HepG2 (cell line): Measurements from ENCODE around the gene PCCB. TPM values are rescaled to one million over a fixed set of nuclear protein-coding genes. Genes with fewer than 3 reads are reported as not detected.

ENCODE experiments used
- HDAC6 ChIP-seq: fragments of 200-600 bp; sonication (generic); IDR thresholded peaks from 2 replicates; pipeline ENCODE4 v1.7.0; 2017; ENCODE audit warnings: mild to moderate bottlenecking, antibody characterized with exemption, low read length, low read depth
- HNF4A ChIP-seq: sonication (generic); formaldehyde crosslinking; IDR thresholded peaks from 2 replicates; pipeline ENCODE4 v1.4.0; 2020; ENCODE audit warnings: missing genetic modification reagents
- KIAA2018 ChIP-seq: sonication (generic); formaldehyde crosslinking; IDR thresholded peaks from 2 replicates; pipeline ENCODE4 v1.5.0; 2020; ENCODE audit warnings: mild to moderate bottlenecking, missing genetic modification reagents, borderline replicate concordance
- PAXIP1 ChIP-seq: sonication (generic); formaldehyde crosslinking; conservative IDR thresholded peaks from 2 replicates; pipeline ENCODE4 v1.4.0; 2020; ENCODE audit warnings: mild to moderate bottlenecking, missing genetic modification reagents, moderate library complexity
- ZNF232 ChIP-seq: sonication (generic); formaldehyde crosslinking; IDR thresholded peaks from 2 replicates; pipeline ENCODE4 v1.4.0; 2020; ENCODE audit warnings: missing genetic modification reagents, borderline replicate concordance
- polyA plus RNA-seq, 8 experiments: library from polyadenylated mRNA; depleted of rRNA in 3 of 8; stranded (reverse) in 7 of 8; unstranded in 1 of 8; fragments of >200 nt; fragmentation: Illumina TruSeq in 4 of 8; extraction: Trizol in 4 of 8; gene quantifications; 2 replicates each; pipeline versions ENCODE4 v1.2.1 to v1.2.3, GENCODE V29; 2011 to 2016; ENCODE audit warnings: low read depth in 4 of 8, missing spikeins in 1 of 8, mixed read lengths in 1 of 8; ENCODE audit not compliant: insufficient read depth in 1 of 8
- total RNA-seq, 5 experiments: library from RNA; depleted of rRNA; stranded (reverse); fragments of >200 nt; fragmentation: Illumina TruSeq; extraction: Trizol; gene quantifications; 2 replicates each; pipeline ENCODE4 v1.2.3, GENCODE V29; 2016; ENCODE audit warnings: low read depth in 1 of 5
- TF ChIP-seq, protein P1 (sequence below): sonication (generic); formaldehyde crosslinking; IDR thresholded peaks from 2 replicates; pipeline ENCODE4 v1.9.0; 2021; ENCODE audit warnings: mild to moderate bottlenecking, missing genetic modification reagents

The PCCB gene
- total and polyA plus RNA-seq, 2 of the 13 experiments (the other 11 are each of a cell fraction or from before 2014, with no cell fraction given), result 84.1 to 88.7 TPM

DNA sequence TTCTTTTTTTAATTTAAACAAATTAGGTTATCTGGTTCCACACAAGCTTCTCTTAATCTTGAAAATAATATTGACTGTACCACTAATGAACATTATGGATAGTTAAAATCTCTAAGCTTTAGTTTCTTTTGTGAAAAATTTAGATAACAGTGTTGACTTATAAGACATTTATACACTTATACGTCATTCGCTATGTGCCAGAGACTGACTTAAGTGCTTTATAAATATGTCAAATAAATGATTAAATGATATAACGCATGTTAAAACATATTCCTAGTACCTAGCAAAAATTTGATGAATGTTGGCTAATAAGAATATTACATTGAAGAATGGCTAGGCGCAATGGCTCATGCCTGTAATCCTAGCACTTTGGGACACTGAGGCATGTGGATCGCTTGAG lies 96.3 kb downstream of the PCCB start (continued):
- TF ChIP-seq, protein P1, sequence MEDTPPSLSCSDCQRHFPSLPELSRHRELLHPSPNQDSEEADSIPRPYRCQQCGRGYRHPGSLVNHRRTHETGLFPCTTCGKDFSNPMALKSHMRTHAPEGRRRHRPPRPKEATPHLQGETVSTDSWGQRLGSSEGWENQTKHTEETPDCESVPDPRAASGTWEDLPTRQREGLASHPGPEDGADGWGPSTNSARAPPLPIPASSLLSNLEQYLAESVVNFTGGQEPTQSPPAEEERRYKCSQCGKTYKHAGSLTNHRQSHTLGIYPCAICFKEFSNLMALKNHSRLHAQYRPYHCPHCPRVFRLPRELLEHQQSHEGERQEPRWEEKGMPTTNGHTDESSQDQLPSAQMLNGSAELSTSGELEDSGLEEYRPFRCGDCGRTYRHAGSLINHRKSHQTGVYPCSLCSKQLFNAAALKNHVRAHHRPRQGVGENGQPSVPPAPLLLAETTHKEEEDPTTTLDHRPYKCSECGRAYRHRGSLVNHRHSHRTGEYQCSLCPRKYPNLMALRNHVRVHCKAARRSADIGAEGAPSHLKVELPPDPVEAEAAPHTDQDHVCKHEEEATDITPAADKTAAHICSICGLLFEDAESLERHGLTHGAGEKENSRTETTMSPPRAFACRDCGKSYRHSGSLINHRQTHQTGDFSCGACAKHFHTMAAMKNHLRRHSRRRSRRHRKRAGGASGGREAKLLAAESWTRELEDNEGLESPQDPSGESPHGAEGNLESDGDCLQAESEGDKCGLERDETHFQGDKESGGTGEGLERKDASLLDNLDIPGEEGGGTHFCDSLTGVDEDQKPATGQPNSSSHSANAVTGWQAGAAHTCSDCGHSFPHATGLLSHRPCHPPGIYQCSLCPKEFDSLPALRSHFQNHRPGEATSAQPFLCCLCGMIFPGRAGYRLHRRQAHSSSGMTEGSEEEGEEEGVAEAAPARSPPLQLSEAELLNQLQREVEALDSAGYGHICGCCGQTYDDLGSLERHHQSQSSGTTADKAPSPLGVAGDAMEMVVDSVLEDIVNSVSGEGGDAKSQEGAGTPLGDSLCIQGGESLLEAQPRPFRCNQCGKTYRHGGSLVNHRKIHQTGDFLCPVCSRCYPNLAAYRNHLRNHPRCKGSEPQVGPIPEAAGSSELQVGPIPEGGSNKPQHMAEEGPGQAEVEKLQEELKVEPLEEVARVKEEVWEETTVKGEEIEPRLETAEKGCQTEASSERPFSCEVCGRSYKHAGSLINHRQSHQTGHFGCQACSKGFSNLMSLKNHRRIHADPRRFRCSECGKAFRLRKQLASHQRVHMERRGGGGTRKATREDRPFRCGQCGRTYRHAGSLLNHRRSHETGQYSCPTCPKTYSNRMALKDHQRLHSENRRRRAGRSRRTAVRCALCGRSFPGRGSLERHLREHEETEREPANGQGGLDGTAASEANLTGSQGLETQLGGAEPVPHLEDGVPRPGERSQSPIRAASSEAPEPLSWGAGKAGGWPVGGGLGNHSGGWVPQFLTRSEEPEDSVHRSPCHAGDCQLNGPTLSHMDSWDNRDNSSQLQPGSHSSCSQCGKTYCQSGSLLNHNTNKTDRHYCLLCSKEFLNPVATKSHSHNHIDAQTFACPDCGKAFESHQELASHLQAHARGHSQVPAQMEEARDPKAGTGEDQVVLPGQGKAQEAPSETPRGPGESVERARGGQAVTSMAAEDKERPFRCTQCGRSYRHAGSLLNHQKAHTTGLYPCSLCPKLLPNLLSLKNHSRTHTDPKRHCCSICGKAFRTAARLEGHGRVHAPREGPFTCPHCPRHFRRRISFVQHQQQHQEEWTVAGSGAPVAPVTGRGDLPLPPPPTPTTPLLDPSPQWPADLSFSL (CRISPR knock-in tag), result no peak
- TF ChIP-seq ZNF232 (CRISPR knock-in tag), result no peak
- no peak for TF ChIP-seq HDAC6
- no peak for TF ChIP-seq PAXIP1 (CRISPR knock-in tag)
- TF ChIP-seq HNF4A (CRISPR knock-in tag), result no peak
- no peak for TF ChIP-seq KIAA2018
